ENCODE measurements around the gene MTMR2.

- no peak for TF ChIP-seq MXI1 (IDR thresholded peaks at IDR 0.05; ENCODE audit: low read depth, low read length)
- TF ChIP-seq GABPA (IDR thresholded peaks at IDR 0.05; ENCODE audit: low read depth): no peak
- no peak for TF ChIP-seq NRF1 (IDR thresholded peaks at IDR 0.05; ENCODE audit: low read depth, low read length)
- TF ChIP-seq RAD21 (IDR thresholded peaks at IDR 0.05; ENCODE audit: low read length): no peak
- no peak for TF ChIP-seq RCOR1 (IDR thresholded peaks at IDR 0.05; ENCODE audit: low read length)
- no peak for TF ChIP-seq EZH2phosphoT487 (IDR thresholded peaks at IDR 0.05; ENCODE audit: borderline replicate concordance, low read depth)
- TF ChIP-seq ZBTB33 (IDR thresholded peaks at IDR 0.05; ENCODE audit: borderline replicate concordance, low read depth): no peak
- TF ChIP-seq CTCF (IDR thresholded peaks at IDR 0.05): no peak
- TF ChIP-seq POLR2AphosphoS5 (IDR thresholded peaks at IDR 0.05; ENCODE audit: low read depth, low read length): no peak
- TF ChIP-seq EP300 (IDR thresholded peaks at IDR 0.05; ENCODE audit: borderline replicate concordance in 1 of 2, low read depth in 1 of 2, low read length in 1 of 2): no peak
- TF ChIP-seq YY1 (IDR thresholded peaks at IDR 0.05; ENCODE audit: low read depth): no peak
- TF ChIP-seq NFIC (IDR thresholded peaks at IDR 0.05; ENCODE audit: borderline replicate concordance): no peak
These were observed 15.2 kb upstream of the MTMR2 start for GRCh38 chr11:95939091-95939490.
